Measurements from ENCODE around the gene AFMID. TPM values are rescaled to one million over a fixed set of nuclear protein-coding genes. Genes with fewer than 3 reads are reported as not detected.
A peak's percentile ranks its signal among the peaks of the same experiment; 100 is the strongest.

Gene AFMID, protein sequence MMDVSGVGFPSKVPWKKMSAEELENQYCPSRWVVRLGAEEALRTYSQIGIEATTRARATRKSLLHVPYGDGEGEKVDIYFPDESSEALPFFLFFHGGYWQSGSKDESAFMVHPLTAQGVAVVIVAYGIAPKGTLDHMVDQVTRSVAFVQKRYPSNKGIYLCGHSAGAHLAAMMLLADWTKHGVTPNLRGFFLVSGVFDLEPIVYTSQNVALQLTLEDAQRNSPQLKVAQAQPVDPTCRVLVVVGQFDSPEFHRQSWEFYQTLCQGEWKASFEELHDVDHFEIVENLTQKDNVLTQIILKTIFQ
- total RNA-seq (2014; rRNA removed; shearing (Covaris generic)) (43.0 and 47.5 TPM in 2 replicates), polyA plus RNA-seq (2016; fragmentation: Nextera tagmentation; extraction: Ambion mirVana) (36.8 and 38.0 TPM in 2 replicates)
- long read RNA-seq, partial matches to known transcripts = 0 of 10 reads
- long read RNA-seq, other reads (novel, unspliced or antisense) = 10 of 10 reads

DNA sequence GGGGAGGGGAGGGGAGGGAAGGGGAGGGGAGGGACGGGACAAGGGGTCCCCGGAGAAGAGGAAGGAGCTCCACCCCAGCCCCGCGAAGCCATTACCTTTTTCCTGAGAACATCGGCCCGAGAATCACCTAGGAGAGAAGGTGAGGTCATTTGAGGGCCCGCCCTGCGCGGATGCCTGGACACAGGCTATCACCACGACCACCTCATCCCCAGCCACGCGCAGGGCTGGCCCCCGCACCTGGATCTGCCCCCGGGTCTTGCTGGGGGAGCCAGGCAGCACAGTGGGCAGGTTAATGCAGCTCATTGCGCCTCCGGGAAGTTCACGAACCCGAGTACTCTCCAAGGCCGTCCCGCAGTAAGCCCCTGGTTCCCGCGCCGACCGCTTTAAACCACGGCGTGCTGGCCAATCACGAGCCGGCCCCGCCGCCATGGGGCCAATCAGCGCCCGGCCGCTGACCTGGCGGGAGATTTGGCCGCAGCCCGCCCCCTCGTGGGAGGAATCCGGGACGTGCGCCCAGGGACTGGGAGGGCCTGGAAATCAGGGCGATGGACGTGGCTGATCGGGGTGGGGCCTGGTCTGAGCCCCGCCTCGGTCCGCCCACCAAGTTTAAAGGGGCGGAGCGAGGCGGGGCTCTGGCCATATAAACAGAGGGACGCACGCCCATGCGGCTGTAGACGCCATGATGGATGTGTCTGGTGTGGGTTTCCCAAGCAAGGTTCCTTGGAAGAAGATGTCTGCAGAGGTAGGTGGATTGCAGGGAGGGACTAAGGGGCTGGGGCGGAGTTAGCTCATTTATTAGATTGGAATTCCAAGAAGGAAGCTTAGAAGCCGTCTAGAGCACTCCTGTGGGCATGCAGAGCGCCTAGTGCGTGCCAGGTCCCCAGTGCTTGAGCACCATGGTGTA is at the start of gene AFMID, which contains the start of gene TK1:
Gene AFMID (plus strand): TSS at position 671 of the 904 bp plus-strand sequence. CDS start 9 bp downstream, at position 680.
Gene TK1 (minus strand): TSS at position 361 of the 904 bp plus-strand sequence. CDS start 58 bp downstream, at position 303.
- H3K4me1 ChIP-seq (ENCODE audit: insufficient read depth) = peaks cover 9% of the 10 kb centered on the region; the same call in 1 of the 2 replicates
- H2AFZ ChIP-seq = no peak within 1 kb of the TSS
- peaks cover 3% of the 10 kb centered on the region; the same call in 1 of the 2 replicates for H3F3A ChIP-seq (replicated peaks; ENCODE audit: low read depth)
- peak; percentile 90 for ATAC-seq
- Mint-ChIP-seq H3K36me3 (ENCODE audit: low read depth) (peaks cover 50% of the 10 kb centered on the region), H3K27ac (peak within 1 kb of the TSS; percentile 95), H3K27me3 (ENCODE audit: insufficient read depth, low read depth, poor library complexity) (peaks cover 7% of the 10 kb centered on the region), H3K4me3 (peak within 1 kb of the TSS; percentile 88), H3K9me3 (no peaks in the 10 kb centered on the region; the same call in 2 of the 3 replicates), H3K4me1 (peaks cover 15% of the 10 kb centered on the region)
- 0 out of 2 replicates have a peak, but pooled peaks cover 4% of the 10 kb centered on the region for H3K9me2 ChIP-seq (ENCODE audit: insufficient read depth)
- no peak for TF ChIP-seq ZNF114 (CRISPR knock-in tag; IDR thresholded peaks at IDR 0.05)
- TF ChIP-seq STAT1 (IDR thresholded peaks at IDR 0.05; ENCODE audit: unreplicated experiment) = no peak
- TF ChIP-seq NANOG (IDR thresholded peaks at IDR 0.05; ENCODE audit: borderline replicate concordance) = no peak
- TF ChIP-seq, protein P1, sequence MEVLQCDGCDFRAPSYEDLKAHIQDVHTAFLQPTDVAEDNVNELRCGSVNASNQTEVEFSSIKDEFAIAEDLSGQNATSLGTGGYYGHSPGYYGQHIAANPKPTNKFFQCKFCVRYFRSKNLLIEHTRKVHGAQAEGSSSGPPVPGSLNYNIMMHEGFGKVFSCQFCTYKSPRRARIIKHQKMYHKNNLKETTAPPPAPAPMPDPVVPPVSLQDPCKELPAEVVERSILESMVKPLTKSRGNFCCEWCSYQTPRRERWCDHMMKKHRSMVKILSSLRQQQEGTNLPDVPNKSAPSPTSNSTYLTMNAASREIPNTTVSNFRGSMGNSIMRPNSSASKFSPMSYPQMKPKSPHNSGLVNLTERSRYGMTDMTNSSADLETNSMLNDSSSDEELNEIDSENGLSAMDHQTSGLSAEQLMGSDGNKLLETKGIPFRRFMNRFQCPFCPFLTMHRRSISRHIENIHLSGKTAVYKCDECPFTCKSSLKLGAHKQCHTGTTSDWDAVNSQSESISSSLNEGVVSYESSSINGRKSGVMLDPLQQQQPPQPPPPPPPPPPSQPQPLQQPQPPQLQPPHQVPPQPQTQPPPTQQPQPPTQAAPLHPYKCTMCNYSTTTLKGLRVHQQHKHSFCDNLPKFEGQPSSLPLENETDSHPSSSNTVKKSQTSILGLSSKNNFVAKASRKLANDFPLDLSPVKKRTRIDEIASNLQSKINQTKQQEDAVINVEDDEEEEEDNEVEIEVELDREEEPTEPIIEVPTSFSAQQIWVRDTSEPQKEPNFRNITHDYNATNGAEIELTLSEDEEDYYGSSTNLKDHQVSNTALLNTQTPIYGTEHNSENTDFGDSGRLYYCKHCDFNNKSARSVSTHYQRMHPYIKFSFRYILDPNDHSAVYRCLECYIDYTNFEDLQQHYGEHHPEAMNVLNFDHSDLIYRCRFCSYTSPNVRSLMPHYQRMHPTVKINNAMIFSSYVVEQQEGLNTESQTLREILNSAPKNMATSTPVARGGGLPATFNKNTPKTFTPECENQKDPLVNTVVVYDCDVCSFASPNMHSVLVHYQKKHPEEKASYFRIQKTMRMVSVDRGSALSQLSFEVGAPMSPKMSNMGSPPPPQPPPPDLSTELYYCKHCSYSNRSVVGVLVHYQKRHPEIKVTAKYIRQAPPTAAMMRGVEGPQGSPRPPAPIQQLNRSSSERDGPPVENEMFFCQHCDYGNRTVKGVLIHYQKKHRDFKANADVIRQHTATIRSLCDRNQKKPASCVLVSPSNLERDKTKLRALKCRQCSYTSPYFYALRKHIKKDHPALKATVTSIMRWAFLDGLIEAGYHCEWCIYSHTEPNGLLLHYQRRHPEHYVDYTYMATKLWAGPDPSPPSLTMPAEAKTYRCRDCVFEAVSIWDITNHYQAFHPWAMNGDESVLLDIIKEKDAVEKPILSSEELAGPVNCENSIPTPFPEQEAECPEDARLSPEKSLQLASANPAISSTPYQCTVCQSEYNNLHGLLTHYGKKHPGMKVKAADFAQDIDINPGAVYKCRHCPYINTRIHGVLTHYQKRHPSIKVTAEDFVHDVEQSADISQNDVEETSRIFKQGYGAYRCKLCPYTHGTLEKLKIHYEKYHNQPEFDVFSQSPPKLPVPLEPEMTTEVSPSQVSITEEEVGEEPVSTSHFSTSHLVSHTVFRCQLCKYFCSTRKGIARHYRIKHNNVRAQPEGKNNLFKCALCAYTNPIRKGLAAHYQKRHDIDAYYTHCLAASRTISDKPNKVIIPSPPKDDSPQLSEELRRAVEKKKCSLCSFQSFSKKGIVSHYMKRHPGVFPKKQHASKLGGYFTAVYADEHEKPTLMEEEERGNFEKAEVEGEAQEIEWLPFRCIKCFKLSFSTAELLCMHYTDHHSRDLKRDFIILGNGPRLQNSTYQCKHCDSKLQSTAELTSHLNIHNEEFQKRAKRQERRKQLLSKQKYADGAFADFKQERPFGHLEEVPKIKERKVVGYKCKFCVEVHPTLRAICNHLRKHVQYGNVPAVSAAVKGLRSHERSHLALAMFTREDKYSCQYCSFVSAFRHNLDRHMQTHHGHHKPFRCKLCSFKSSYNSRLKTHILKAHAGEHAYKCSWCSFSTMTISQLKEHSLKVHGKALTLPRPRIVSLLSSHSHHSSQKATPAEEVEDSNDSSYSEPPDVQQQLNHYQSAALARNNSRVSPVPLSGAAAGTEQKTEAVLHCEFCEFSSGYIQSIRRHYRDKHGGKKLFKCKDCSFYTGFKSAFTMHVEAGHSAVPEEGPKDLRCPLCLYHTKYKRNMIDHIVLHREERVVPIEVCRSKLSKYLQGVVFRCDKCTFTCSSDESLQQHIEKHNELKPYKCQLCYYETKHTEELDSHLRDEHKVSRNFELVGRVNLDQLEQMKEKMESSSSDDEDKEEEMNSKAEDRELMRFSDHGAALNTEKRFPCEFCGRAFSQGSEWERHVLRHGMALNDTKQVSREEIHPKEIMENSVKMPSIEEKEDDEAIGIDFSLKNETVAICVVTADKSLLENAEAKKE (CRISPR knock-in tag; IDR thresholded peaks at IDR 0.05) = peak; percentile 34; the same call in 1 of the 2 replicates
- TF ChIP-seq, protein P2, sequence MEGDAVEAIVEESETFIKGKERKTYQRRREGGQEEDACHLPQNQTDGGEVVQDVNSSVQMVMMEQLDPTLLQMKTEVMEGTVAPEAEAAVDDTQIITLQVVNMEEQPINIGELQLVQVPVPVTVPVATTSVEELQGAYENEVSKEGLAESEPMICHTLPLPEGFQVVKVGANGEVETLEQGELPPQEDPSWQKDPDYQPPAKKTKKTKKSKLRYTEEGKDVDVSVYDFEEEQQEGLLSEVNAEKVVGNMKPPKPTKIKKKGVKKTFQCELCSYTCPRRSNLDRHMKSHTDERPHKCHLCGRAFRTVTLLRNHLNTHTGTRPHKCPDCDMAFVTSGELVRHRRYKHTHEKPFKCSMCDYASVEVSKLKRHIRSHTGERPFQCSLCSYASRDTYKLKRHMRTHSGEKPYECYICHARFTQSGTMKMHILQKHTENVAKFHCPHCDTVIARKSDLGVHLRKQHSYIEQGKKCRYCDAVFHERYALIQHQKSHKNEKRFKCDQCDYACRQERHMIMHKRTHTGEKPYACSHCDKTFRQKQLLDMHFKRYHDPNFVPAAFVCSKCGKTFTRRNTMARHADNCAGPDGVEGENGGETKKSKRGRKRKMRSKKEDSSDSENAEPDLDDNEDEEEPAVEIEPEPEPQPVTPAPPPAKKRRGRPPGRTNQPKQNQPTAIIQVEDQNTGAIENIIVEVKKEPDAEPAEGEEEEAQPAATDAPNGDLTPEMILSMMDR (conservative IDR thresholded peaks at IDR 0.05; ENCODE audit: low read depth in 2 of 2) = peak; percentile 71 to 91
- TF ChIP-seq, protein P3, sequence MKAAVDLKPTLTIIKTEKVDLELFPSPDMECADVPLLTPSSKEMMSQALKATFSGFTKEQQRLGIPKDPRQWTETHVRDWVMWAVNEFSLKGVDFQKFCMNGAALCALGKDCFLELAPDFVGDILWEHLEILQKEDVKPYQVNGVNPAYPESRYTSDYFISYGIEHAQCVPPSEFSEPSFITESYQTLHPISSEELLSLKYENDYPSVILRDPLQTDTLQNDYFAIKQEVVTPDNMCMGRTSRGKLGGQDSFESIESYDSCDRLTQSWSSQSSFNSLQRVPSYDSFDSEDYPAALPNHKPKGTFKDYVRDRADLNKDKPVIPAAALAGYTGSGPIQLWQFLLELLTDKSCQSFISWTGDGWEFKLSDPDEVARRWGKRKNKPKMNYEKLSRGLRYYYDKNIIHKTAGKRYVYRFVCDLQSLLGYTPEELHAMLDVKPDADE (IDR thresholded peaks at IDR 0.05) = no peak
- TF ChIP-seq ZNF331 (CRISPR knock-in tag; IDR thresholded peaks at IDR 0.05; ENCODE audit: low read depth) = no peak
- peak; percentile 99 for TF ChIP-seq POLR2AphosphoS5 (IDR thresholded peaks at IDR 0.05; ENCODE audit: low read depth)
- peak; percentile 57 for TF ChIP-seq CREB1 (CRISPR knock-in tag; IDR thresholded peaks at IDR 0.05; ENCODE audit: low read depth)
- H3K4me3 ChIP-seq = peak within 1 kb of the TSS; percentile 82
- peak within 1 kb of the TSS; percentile 95 for H3K4me2 ChIP-seq
- H3K36me3 ChIP-seq (ENCODE audit: insufficient read depth) = peaks cover 16% of the 10 kb centered on the region
- no peaks in the 10 kb centered on the region for H3K27me3 ChIP-seq (ENCODE audit: insufficient read depth)
- peaks cover 25% of the 10 kb centered on the region for H4K20me1 ChIP-seq (replicated peaks; ENCODE audit: insufficient read depth)
- peak; percentile 98 for DNase-seq (ENCODE audit: low spot score)
- H3K79me2 ChIP-seq (replicated peaks; ENCODE audit: insufficient read depth) = peaks cover 43% of the 10 kb centered on the region
- H3K27ac ChIP-seq (ENCODE audit: low read depth) = peak within 1 kb of the TSS; percentile 93
